ENCODE measurements around the gene TTC38. TPM values are rescaled to one million over a fixed set of nuclear protein-coding genes. Genes with fewer than 3 reads are reported as not detected.

The TTC38 gene
- polyA plus RNA-seq (2013), result 11.4 and 12.4 TPM in 2 replicates

- no peak within 1 kb of the TSS for H3K23ac ChIP-seq (ENCODE audit: low read length)
- H3K4me3 ChIP-seq (ENCODE audit: low read depth, low read length), result peak within 1 kb of the TSS; percentile 82
- peaks cover 4 to 5% of the 10 kb centered on the region in 2 experiments for H3K36me3 ChIP-seq (ENCODE audit: control insufficient read depth in 1 of 2, insufficient read depth in 2 of 2, low read length in 2 of 2)
- DNase-seq, result peak; percentile 73 to 87
- H3K79me2 ChIP-seq (ENCODE audit: control insufficient read depth, insufficient read depth, low read length, poor library complexity), result peaks cover 3% of the 10 kb centered on the region
- peaks cover 3% of the 10 kb centered on the region for H3K79me1 ChIP-seq (ENCODE audit: low read length)
- no peak within 1 kb of the TSS for H2BK5ac ChIP-seq (ENCODE audit: low read depth, low read length, poor library complexity)
- H3K4ac ChIP-seq (ENCODE audit: low read depth, low read length), result peak within 1 kb of the TSS; percentile 49
- no peak within 1 kb of the TSS for H2BK120ac ChIP-seq (ENCODE audit: insufficient read depth, low read length, poor library complexity)
- peak within 1 kb of the TSS; percentile 77 for H2AFZ ChIP-seq (ENCODE audit: insufficient read depth, low read length, poor library complexity)
- H2BK12ac ChIP-seq (ENCODE audit: low read length), result no peak within 1 kb of the TSS
- no peak within 1 kb of the TSS for H3K27ac ChIP-seq (ENCODE audit: low read depth, low read length)
- WGBS (ENCODE audit: extremely low coverage, insufficient coverage, insufficient read length), result no CpG with 5 or more reads among the region's 74 CpGs
- peak within 1 kb of the TSS; percentile 38 for H2AK5ac ChIP-seq (ENCODE audit: low read length)
- H3K9me3 ChIP-seq (ENCODE audit: insufficient read depth, low read depth, low read length), result peaks cover 7% of the 10 kb centered on the region
- H3K14ac ChIP-seq (ENCODE audit: low read length), result peak within 1 kb of the TSS; percentile 85
- peak within 1 kb of the TSS; percentile 75 for H3K9ac ChIP-seq (ENCODE audit: low read length)
- peak within 1 kb of the TSS; percentile 69 for H3K18ac ChIP-seq (ENCODE audit: low read length)
- H3K4me2 ChIP-seq (ENCODE audit: low read length), result peak within 1 kb of the TSS; percentile 78
- peak within 1 kb of the TSS; percentile 58 for H4K91ac ChIP-seq (ENCODE audit: low read depth, low read length)
- H4K12ac ChIP-seq (ENCODE audit: low read depth, low read length), result peak within 1 kb of the TSS; percentile 79
- peak within 1 kb of the TSS; percentile 89 for H4K8ac ChIP-seq (ENCODE audit: low read depth, low read length)
- H3K4me1 ChIP-seq (ENCODE audit: control insufficient read depth in 1 of 2, insufficient read depth in 2 of 2, low read length in 2 of 2), result peaks cover 6% of the 10 kb centered on the region in 2 experiments
- peaks cover 10% of the 10 kb centered on the region for H3K27me3 ChIP-seq (ENCODE audit: insufficient read depth, low read length)
Measured at GRCh38 chr22:46267431-46268279, at the start of gene TTC38. Gene TTC38, plus strand, starts transcription at chr22:46268008. Its CDS starts 32 bp downstream, at chr22:46268040.

GRCh38 chr22:46219636-46220035, 48.2 kb upstream of the TTC38 start:
- Histone ChIP-seq H3K79me2 (ENCODE audit: control insufficient read depth, insufficient read depth, low read length, poor library complexity) (no peaks in the 10 kb centered on the region), H3K4ac (ENCODE audit: low read depth, low read length) (no peak overlapping the region), H3K27ac (ENCODE audit: low read depth, low read length) (no peak overlapping the region), H3K9me3 (ENCODE audit: insufficient read depth, low read depth, low read length) (no peaks in the 10 kb centered on the region), H2BK12ac (ENCODE audit: low read length) (no peak overlapping the region), H3K4me1 (ENCODE audit: control insufficient read depth in 1 of 2, insufficient read depth in 2 of 2, low read length in 2 of 2) (no peaks in the 10 kb centered on the region), H3K18ac (ENCODE audit: low read length) (no peak overlapping the region), H3K23ac (ENCODE audit: low read length) (no peak overlapping the region), H2AFZ (ENCODE audit: insufficient read depth, low read length, poor library complexity) (no peak overlapping the region), H3K27me3 (ENCODE audit: insufficient read depth, low read length) (no peaks in the 10 kb centered on the region), H3K4me3 (ENCODE audit: low read depth, low read length) (no peak overlapping the region), H3K9ac (ENCODE audit: low read length) (no peak overlapping the region), H4K12ac (ENCODE audit: low read depth, low read length) (no peak overlapping the region), H2BK120ac (ENCODE audit: insufficient read depth, low read length, poor library complexity) (no peak overlapping the region), H3K4me2 (ENCODE audit: low read length) (no peak overlapping the region), H3K36me3 (ENCODE audit: control insufficient read depth in 1 of 2, insufficient read depth in 2 of 2, low read length in 2 of 2) (peaks cover 5 to 7% of the 10 kb centered on the region in 2 experiments), H2BK5ac (ENCODE audit: low read depth, low read length, poor library complexity) (no peak overlapping the region), H3K14ac (ENCODE audit: low read length) (no peak overlapping the region), H4K91ac (ENCODE audit: low read depth, low read length) (no peak overlapping the region), H2AK5ac (ENCODE audit: low read length) (no peak overlapping the region), H4K8ac (ENCODE audit: low read depth, low read length) (no peak overlapping the region), H3K79me1 (ENCODE audit: low read length) (no peaks in the 10 kb centered on the region)
- no CpG with 5 or more reads among the region's 10 CpGs for WGBS (ENCODE audit: extremely low coverage, insufficient coverage, insufficient read length)
- DNase-seq, result no peak

GRCh38 chr22:46220921-46221320, 46.9 kb upstream of the TTC38 start:
- Histone ChIP-seq H2BK12ac (ENCODE audit: low read length) (no peak overlapping the region), H3K27ac (ENCODE audit: low read depth, low read length) (no peak overlapping the region), H3K4ac (ENCODE audit: low read depth, low read length) (no peak overlapping the region), H3K36me3 (ENCODE audit: control insufficient read depth in 1 of 2, insufficient read depth in 2 of 2, low read length in 2 of 2) (peaks cover 2 to 7% of the 10 kb centered on the region in 2 experiments), H4K12ac (ENCODE audit: low read depth, low read length) (no peak overlapping the region), H3K4me3 (ENCODE audit: low read depth, low read length) (no peak overlapping the region), H2AFZ (ENCODE audit: insufficient read depth, low read length, poor library complexity) (no peak overlapping the region), H3K79me1 (ENCODE audit: low read length) (no peaks in the 10 kb centered on the region), H2BK5ac (ENCODE audit: low read depth, low read length, poor library complexity) (no peak overlapping the region), H2BK120ac (ENCODE audit: insufficient read depth, low read length, poor library complexity) (no peak overlapping the region), H3K27me3 (ENCODE audit: insufficient read depth, low read length) (no peaks in the 10 kb centered on the region), H3K18ac (ENCODE audit: low read length) (no peak overlapping the region), H3K23ac (ENCODE audit: low read length) (no peak overlapping the region), H3K79me2 (ENCODE audit: control insufficient read depth, insufficient read depth, low read length, poor library complexity) (no peaks in the 10 kb centered on the region), H3K14ac (ENCODE audit: low read length) (no peak overlapping the region), H3K9me3 (ENCODE audit: insufficient read depth, low read depth, low read length) (peaks cover 5% of the 10 kb centered on the region), H2AK5ac (ENCODE audit: low read length) (no peak overlapping the region), H4K91ac (ENCODE audit: low read depth, low read length) (no peak overlapping the region), H3K4me2 (ENCODE audit: low read length) (no peak overlapping the region), H3K4me1 (ENCODE audit: control insufficient read depth in 1 of 2, insufficient read depth in 2 of 2, low read length in 2 of 2) (no peaks in the 10 kb centered on the region), H4K8ac (ENCODE audit: low read depth, low read length) (no peak overlapping the region), H3K9ac (ENCODE audit: low read length) (no peak overlapping the region)
- DNase-seq, result no peak
- no CpG with 5 or more reads among the region's 5 CpGs for WGBS (ENCODE audit: extremely low coverage, insufficient coverage, insufficient read length)

- Histone ChIP-seq H2BK5ac (ENCODE audit: low read depth, low read length, poor library complexity) (no peak overlapping the region), H2AFZ (ENCODE audit: insufficient read depth, low read length, poor library complexity) (no peak overlapping the region), H4K12ac (ENCODE audit: low read depth, low read length) (no peak overlapping the region), H3K9ac (ENCODE audit: low read length) (no peak overlapping the region), H3K4ac (ENCODE audit: low read depth, low read length) (no peak overlapping the region), H3K9me3 (ENCODE audit: insufficient read depth, low read depth, low read length) (peaks cover 5% of the 10 kb centered on the region), H3K4me1 (ENCODE audit: control insufficient read depth in 1 of 2, insufficient read depth in 2 of 2, low read length in 2 of 2) (no peaks in the 10 kb centered on the region), H2AK5ac (ENCODE audit: low read length) (no peak overlapping the region), H3K14ac (ENCODE audit: low read length) (no peak overlapping the region), H3K4me2 (ENCODE audit: low read length) (no peak overlapping the region), H3K79me1 (ENCODE audit: low read length) (no peaks in the 10 kb centered on the region), H4K8ac (ENCODE audit: low read depth, low read length) (no peak overlapping the region), H3K27ac (ENCODE audit: low read depth, low read length) (no peak overlapping the region), H4K91ac (ENCODE audit: low read depth, low read length) (no peak overlapping the region), H3K18ac (ENCODE audit: low read length) (no peak overlapping the region), H3K23ac (ENCODE audit: low read length) (no peak overlapping the region), H2BK12ac (ENCODE audit: low read length) (no peak overlapping the region), H3K4me3 (ENCODE audit: low read depth, low read length) (no peak overlapping the region), H2BK120ac (ENCODE audit: insufficient read depth, low read length, poor library complexity) (no peak overlapping the region), H3K36me3 (ENCODE audit: control insufficient read depth in 1 of 2, insufficient read depth in 2 of 2, low read length in 2 of 2) (no peaks in the 10 kb centered on the region), H3K27me3 (ENCODE audit: insufficient read depth, low read length) (no peaks in the 10 kb centered on the region), H3K79me2 (ENCODE audit: control insufficient read depth, insufficient read depth, low read length, poor library complexity) (no peaks in the 10 kb centered on the region)
- DNase-seq, result peak in 1 of 2 donors; percentile 12
- no CpG with 5 or more reads among the region's 23 CpGs for WGBS (ENCODE audit: extremely low coverage, insufficient coverage, insufficient read length)
Measured at GRCh38 chr22:46224044-46224897, 43.5 kb upstream of the TTC38 start.

Data from trophoblast cell (in vitro differentiated cells and primary cell).